Erythroblast (primary cell): ENCODE data around the gene TMED5.

Experiments
- GATA1 ChIP-seq: IDR thresholded peaks from 2 replicates; pipeline ENCODE4 v1.6.1; 2011; ENCODE audit warnings: low read depth, mild to moderate bottlenecking, control low read depth, low read length, moderate library complexity
- POLR2A ChIP-seq: IDR thresholded peaks from 2 replicates; pipeline ENCODE4 v1.6.1; 2011; ENCODE audit warnings: mild to moderate bottlenecking, low read length

DNA sequence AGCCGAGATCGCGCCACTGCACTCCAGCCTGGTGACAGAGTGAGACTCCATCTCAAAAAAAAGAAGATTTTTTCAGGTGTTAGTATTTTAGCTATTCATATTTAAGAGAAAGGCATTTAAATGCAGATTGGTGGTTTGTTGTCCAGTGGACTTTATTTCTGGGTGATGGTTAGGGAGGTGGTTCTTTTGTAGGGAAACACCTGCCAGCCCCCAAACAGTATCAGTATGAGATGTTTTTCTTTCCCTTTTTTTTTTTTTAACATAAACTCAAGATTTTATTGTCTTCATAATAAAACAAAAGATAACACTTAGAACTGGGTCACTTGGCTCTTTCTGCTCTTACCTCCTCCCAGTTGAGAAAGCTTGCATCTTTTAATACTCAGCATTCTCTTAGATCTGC is 10.2 kb upstream of the TMED5 start:
- TF ChIP-seq POLR2A (no peak), GATA1 (no peak)
